ENCODE results near the gene OVCA2.

OVCA2 gene

GRCh38 chr17:2089021-2089422 lies 47.2 kb downstream of the OVCA2 start:
- DNase-seq: no peak

- DNase-seq: no peak
Observed at GRCh38 chr17:2090210-2090641, 48.4 kb downstream of the OVCA2 start.

DNA sequence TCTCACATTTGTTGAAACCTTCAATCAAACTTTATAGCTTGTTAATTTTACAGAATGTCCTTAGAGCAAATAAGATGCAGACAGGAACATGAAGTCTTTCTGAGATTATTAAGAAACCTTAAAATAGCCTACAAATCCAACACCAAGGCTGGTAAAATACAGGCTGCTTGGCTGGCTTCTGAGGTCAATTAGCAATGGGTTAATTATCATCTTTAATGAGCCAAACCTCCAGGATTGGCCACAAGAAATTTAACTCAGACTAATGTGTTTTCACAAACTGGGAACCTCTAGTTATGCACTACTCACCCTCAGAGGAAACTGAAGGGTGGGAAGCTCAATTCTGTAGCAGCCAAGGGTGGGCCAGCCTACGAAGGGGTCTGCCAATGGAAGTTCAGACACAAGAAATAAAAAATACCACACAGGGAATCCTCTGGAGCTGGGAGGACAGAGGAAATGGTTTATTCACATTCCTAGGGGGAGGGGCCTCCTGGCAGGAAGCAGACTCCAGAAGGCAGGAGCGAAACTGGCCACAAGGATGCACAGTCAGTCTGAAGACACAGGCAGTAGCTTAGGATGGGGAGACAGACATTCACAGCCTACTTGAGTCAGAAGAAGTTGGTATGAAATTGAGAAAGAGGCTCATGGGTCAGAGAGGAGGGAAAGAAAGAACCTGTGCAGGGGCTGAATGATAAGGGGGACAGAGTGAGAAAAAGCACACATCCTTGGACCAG lies 49.1 kb downstream of the OVCA2 start:
- no peak for DNase-seq

GRCh38 chr17:2092253-2092652 lies 50.4 kb downstream of the OVCA2 start:
- no peak for DNase-seq

All from effector CD8-positive, alpha-beta T cell (primary cell).